ENCODE measurements around the gene TBXAS1.

TBXAS1 gene

GRCh38 chr7:140018125-140019043 is 189.3 kb downstream of the TBXAS1 start:
- no peak for DNase-seq (ENCODE audit: low read depth in 4 of 4, low spot score in 1 of 4)

GRCh38 chr7:140019172-140019571 is 190.1 kb downstream of the TBXAS1 start:
- DNase-seq (ENCODE audit: low read depth in 4 of 4, low spot score in 1 of 4) = no peak

GRCh38 chr7:140019606-140020005 is 190.5 kb downstream of the TBXAS1 start:
- no peak for DNase-seq (ENCODE audit: low read depth in 4 of 4, low spot score in 1 of 4)

- DNase-seq (ENCODE audit: low read depth in 4 of 4, low spot score in 1 of 4) = no peak
Measured at GRCh38 chr7:140021603-140022002, 192.5 kb downstream of the TBXAS1 start.

GRCh38 chr7:140022582-140023211 is 193.6 kb downstream of the TBXAS1 start:
- no peak for DNase-seq (ENCODE audit: low read depth in 4 of 4, low spot score in 1 of 4)

- no peak for DNase-seq (ENCODE audit: low read depth in 4 of 4, low spot score in 1 of 4)
Measured at GRCh38 chr7:140023728-140024127, 194.7 kb downstream of the TBXAS1 start.

GRCh38 chr7:140024585-140024984 is 195.5 kb downstream of the TBXAS1 start:
- no peak for DNase-seq (ENCODE audit: low read depth in 4 of 4, low spot score in 1 of 4)

- no peak for DNase-seq (ENCODE audit: low read depth in 4 of 4, low spot score in 1 of 4)
Measured at GRCh38 chr7:140025241-140025640, 196.2 kb downstream of the TBXAS1 start.

- no peak for DNase-seq (ENCODE audit: low read depth in 4 of 4, low spot score in 1 of 4)
Measured at GRCh38 chr7:140025814-140026433, 196.9 kb downstream of the TBXAS1 start.

GRCh38 chr7:140026935-140027334 is 197.9 kb downstream of the TBXAS1 start:
- DNase-seq (ENCODE audit: low read depth in 4 of 4, low spot score in 1 of 4) = no peak

- no peak for DNase-seq (ENCODE audit: low read depth in 4 of 4, low spot score in 1 of 4)
Measured at GRCh38 chr7:140027858-140028257, 198.8 kb downstream of the TBXAS1 start.

GRCh38 chr7:140028311-140028710 is 199.2 kb downstream of the TBXAS1 start:
- DNase-seq (ENCODE audit: low read depth in 4 of 4, low spot score in 1 of 4) = no peak

- DNase-seq (ENCODE audit: low read depth in 4 of 4, low spot score in 1 of 4) = no peak
Measured at GRCh38 chr7:140029072-140029471, 200.0 kb downstream of the TBXAS1 start.

- no peak for DNase-seq (ENCODE audit: low read depth in 4 of 4, low spot score in 1 of 4)
Measured at GRCh38 chr7:140031364-140031763, 202.3 kb downstream of the TBXAS1 start.

GRCh38 chr7:140033036-140033435 is 204.0 kb downstream of the TBXAS1 start:
- DNase-seq (ENCODE audit: low read depth in 4 of 4, low spot score in 1 of 4) = no peak

GRCh38 chr7:140033779-140034363 is 204.8 kb downstream of the TBXAS1 start:
- DNase-seq (ENCODE audit: low read depth in 4 of 4, low spot score in 1 of 4) = no peak

GRCh38 chr7:140034421-140034820 is 205.4 kb downstream of the TBXAS1 start:
- DNase-seq (ENCODE audit: low read depth in 4 of 4, low spot score in 1 of 4) = no peak

- no peak for DNase-seq (ENCODE audit: low read depth in 4 of 4, low spot score in 1 of 4)
Measured at GRCh38 chr7:140035400-140036223, 206.5 kb downstream of the TBXAS1 start.

GRCh38 chr7:140036224-140036962 is 207.3 kb downstream of the TBXAS1 start:
- no peak for DNase-seq (ENCODE audit: low read depth in 4 of 4, low spot score in 1 of 4)

GRCh38 chr7:140039066-140039465 is 210.0 kb downstream of the TBXAS1 start:
- no peak for DNase-seq (ENCODE audit: low read depth in 4 of 4, low spot score in 1 of 4)
